ENCODE data around the gene ADCK2. TPM values are rescaled to one million over a fixed set of nuclear protein-coding genes. Genes with fewer than 3 reads are reported as not detected.
A peak's percentile ranks its signal among the peaks of the same experiment; 100 is the strongest.
"Not testable (repeated sequence)": the region's sequence is repeated elsewhere in the genome, so short reads cannot be mapped to it uniquely, and the experiment has no call there.

ADCK2 gene
- total RNA-seq, 1 donor from 2014 or later: 15.1 TPM

DNA sequence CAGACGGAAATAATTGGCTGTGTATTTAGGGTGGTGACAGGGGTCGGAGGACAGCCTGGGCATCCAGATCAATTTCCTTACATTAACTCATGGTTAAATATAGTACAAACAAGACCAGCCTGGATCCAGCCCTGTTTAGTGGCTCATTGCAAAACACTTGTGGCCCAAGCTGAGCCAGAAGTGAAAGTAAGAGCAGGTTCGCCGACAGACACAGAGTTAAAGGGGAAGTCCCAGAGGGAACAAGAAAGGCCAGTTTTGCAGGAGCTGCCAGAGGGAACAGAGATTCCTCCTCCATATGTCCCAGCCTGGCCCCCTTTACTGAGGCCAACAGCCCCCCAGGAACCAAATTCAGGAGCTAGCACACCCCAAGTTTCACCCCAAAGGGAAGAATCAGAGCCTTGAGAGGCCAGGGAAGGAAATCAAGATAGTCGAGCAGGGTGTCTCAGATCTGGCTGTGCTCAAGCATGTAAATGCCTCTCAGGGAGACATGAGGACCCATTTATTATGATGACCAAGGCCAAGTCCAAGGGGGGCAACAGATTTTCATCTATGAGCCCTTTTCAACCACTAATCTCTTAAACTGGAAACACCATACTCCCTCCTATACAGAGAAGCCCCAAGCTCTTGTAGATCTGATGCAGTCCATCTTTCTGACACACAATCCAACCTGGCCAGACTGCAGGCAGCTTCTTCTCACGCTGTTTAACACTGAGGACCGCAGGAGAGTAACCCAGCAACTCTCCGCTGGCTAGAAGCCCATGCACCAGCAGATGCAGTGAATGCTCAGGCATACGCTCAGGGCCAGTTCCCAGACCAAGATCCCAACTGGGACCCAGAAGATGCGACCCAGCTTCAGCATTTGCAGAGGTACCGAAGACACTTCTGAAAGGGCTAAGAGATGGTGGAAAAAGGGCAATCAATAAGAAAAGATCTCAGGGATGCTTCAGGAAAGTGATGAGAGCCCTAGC lies 15.9 kb upstream of the ADCK2 start:
- H3K9me3 ChIP-seq (ENCODE audit: control insufficient read depth in 3 of 3, low read length in 3 of 3): no peaks in the 10 kb centered on the region
- H3K4me1 ChIP-seq (ENCODE audit: control insufficient read depth in 3 of 3, insufficient read depth in 3 of 3, low read length in 3 of 3): peaks cover 14 to 35% (median 31%) of the 10 kb centered on the region in 3 donors
- H3K36me3 ChIP-seq (ENCODE audit: control insufficient read depth in 3 of 3, insufficient read depth in 3 of 3, low read length in 3 of 3): no peaks in the 10 kb centered on the region
- peak overlapping the region; percentile 50 to 69 (median 65) for H3K4me3 ChIP-seq (ENCODE audit: low read length in 3 of 3)
- peak overlapping the region; percentile 82 to 84 (median 83) for H3K9ac ChIP-seq (ENCODE audit: low read depth in 1 of 3, low read length in 3 of 3)
- peak overlapping the region; percentile 82 for H3K27ac ChIP-seq (ENCODE audit: low read depth, low read length)
- no peaks in the 10 kb centered on the region for H3K27me3 ChIP-seq (ENCODE audit: control insufficient read depth in 3 of 3, insufficient read depth in 3 of 3, low read length in 3 of 3)

DNA sequence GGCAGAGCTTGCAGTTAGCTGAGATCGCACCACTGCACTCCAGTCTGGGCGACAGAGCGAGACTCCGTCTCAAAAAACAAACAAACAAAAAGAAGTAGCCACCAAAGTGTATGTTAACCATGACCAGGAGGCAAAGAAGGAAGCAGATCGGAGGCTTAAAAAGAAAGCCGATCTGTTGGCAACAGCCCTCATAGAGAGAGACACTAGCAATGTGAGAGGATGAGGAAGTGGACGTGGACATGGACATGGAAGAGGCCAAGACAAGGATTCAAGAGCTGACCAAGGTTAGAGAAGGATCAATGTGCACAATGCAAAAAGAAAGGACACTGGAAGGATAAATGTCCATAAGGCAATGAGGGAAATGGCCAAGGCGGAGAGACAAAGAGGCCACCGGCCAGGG lies 14.9 kb upstream of the ADCK2 start:
- Histone ChIP-seq H3K9ac (ENCODE audit: low read depth in 1 of 3, low read length in 3 of 3) (no peak overlapping the region), H3K36me3 (ENCODE audit: control insufficient read depth in 3 of 3, insufficient read depth in 3 of 3, low read length in 3 of 3) (no peaks in the 10 kb centered on the region), H3K27me3 (ENCODE audit: control insufficient read depth in 3 of 3, insufficient read depth in 3 of 3, low read length in 3 of 3) (no peaks in the 10 kb centered on the region), H3K27ac (ENCODE audit: low read depth, low read length) (no peak overlapping the region), H3K9me3 (ENCODE audit: control insufficient read depth in 3 of 3, low read length in 3 of 3) (no peaks in the 10 kb centered on the region), H3K4me3 (ENCODE audit: low read length in 3 of 3) (no peak overlapping the region), H3K4me1 (ENCODE audit: control insufficient read depth in 3 of 3, insufficient read depth in 3 of 3, low read length in 3 of 3) (peaks cover 14 to 35% (median 31%) of the 10 kb centered on the region in 3 donors)

GRCh38 chr7:140659856-140660255 lies 12.9 kb upstream of the ADCK2 start:
- Histone ChIP-seq H3K27ac (ENCODE audit: low read depth, low read length) (no peak overlapping the region), H3K9ac (ENCODE audit: low read depth in 1 of 3, low read length in 3 of 3) (no peak overlapping the region), H3K27me3 (ENCODE audit: control insufficient read depth in 3 of 3, insufficient read depth in 3 of 3, low read length in 3 of 3) (no peaks in the 10 kb centered on the region), H3K36me3 (ENCODE audit: control insufficient read depth in 3 of 3, insufficient read depth in 3 of 3, low read length in 3 of 3) (no peaks in the 10 kb centered on the region), H3K9me3 (ENCODE audit: control insufficient read depth in 3 of 3, low read length in 3 of 3) (no peaks in the 10 kb centered on the region), H3K4me3 (ENCODE audit: low read length in 3 of 3) (no peak overlapping the region), H3K4me1 (ENCODE audit: control insufficient read depth in 3 of 3, insufficient read depth in 3 of 3, low read length in 3 of 3) (peaks cover 6 to 20% (median 18%) of the 10 kb centered on the region in 3 donors)

GRCh38 chr7:140661124-140661523 lies 11.6 kb upstream of the ADCK2 start:
- no peaks in the 10 kb centered on the region for H3K27me3 ChIP-seq (ENCODE audit: control insufficient read depth in 3 of 3, insufficient read depth in 3 of 3, low read length in 3 of 3)
- H3K9ac ChIP-seq (ENCODE audit: low read depth in 1 of 3, low read length in 3 of 3): no peak overlapping the region
- H3K4me3 ChIP-seq (ENCODE audit: low read length in 3 of 3): no peak overlapping the region
- H3K27ac ChIP-seq (ENCODE audit: low read depth, low read length): no peak overlapping the region
- no peaks in the 10 kb centered on the region for H3K9me3 ChIP-seq (ENCODE audit: control insufficient read depth in 3 of 3, low read length in 3 of 3)
- H3K4me1 ChIP-seq (ENCODE audit: control insufficient read depth in 3 of 3, insufficient read depth in 3 of 3, low read length in 3 of 3): peaks cover 6 to 14% (median 13%) of the 10 kb centered on the region in 3 donors
- no peaks in the 10 kb centered on the region for H3K36me3 ChIP-seq (ENCODE audit: control insufficient read depth in 3 of 3, insufficient read depth in 3 of 3, low read length in 3 of 3)

DNA sequence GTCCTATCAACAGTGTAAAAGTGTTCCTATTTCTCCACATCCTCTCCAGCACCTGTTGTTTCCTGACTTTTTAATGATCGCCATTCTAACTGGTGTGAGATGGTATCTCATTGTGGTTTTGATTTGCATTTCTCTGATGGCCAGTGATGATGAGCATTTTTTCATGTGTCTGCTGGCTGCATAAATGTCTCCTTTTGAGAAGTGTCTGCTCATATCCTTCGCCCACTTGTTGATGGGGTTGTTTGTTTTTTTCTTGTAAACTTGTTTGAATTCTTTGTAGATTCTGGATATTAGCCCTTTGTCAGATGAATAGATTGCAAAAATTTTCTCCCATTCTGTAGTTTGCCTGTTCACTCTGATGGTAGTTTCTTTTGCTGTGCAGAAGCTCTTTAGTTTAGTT lies 9.8 kb upstream of the ADCK2 start:
- not testable (repeated sequence) for H3K9ac ChIP-seq (ENCODE audit: low read depth in 1 of 3, low read length in 3 of 3); H3K27me3 ChIP-seq (ENCODE audit: control insufficient read depth in 3 of 3, insufficient read depth in 3 of 3, low read length in 3 of 3); H3K4me1 ChIP-seq (ENCODE audit: control insufficient read depth in 3 of 3, insufficient read depth in 3 of 3, low read length in 3 of 3); H3K27ac ChIP-seq (ENCODE audit: low read depth, low read length); H3K9me3 ChIP-seq (ENCODE audit: control insufficient read depth in 3 of 3, low read length in 3 of 3); H3K4me3 ChIP-seq (ENCODE audit: low read length in 3 of 3); H3K36me3 ChIP-seq (ENCODE audit: control insufficient read depth in 3 of 3, insufficient read depth in 3 of 3, low read length in 3 of 3)

- no peaks in the 10 kb centered on the region for H3K9me3 ChIP-seq (ENCODE audit: control insufficient read depth in 3 of 3, low read length in 3 of 3)
- no peak overlapping the region for H3K27ac ChIP-seq (ENCODE audit: low read depth, low read length)
- H3K36me3 ChIP-seq (ENCODE audit: control insufficient read depth in 3 of 3, insufficient read depth in 3 of 3, low read length in 3 of 3): no peaks in the 10 kb centered on the region
- H3K9ac ChIP-seq (ENCODE audit: low read depth in 1 of 3, low read length in 3 of 3): no peak overlapping the region
- H3K4me3 ChIP-seq (ENCODE audit: low read length in 3 of 3): no peak overlapping the region
- peaks cover 0 to 5% (median 0%) of the 10 kb centered on the region in 3 donors for H3K4me1 ChIP-seq (ENCODE audit: control insufficient read depth in 3 of 3, insufficient read depth in 3 of 3, low read length in 3 of 3)
- H3K27me3 ChIP-seq (ENCODE audit: control insufficient read depth in 3 of 3, insufficient read depth in 3 of 3, low read length in 3 of 3): no peaks in the 10 kb centered on the region
Measured at GRCh38 chr7:140667476-140667875, 5.3 kb upstream of the ADCK2 start.

DNA sequence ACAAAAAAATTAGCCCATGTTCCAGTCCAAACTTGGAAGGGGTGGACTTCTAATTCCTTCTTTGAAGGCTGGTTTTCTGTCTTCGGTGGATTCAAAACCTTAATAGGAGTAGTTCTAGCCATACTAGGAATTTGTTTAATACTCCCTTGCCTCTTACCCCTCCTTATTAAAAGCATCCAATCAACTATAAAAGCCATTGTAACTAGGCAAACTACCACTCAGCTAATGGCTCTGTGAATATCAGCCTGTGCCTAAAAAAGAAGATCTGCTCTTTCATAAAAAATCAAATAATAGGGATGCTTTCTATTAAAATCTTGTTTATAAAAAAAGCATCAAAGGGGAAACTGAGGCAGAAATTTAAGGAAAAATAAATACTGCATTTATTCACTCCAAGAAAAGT lies 4.1 kb upstream of the ADCK2 start:
- Histone ChIP-seq H3K4me3 (ENCODE audit: low read length in 3 of 3) (no peak overlapping the region), H3K9me3 (ENCODE audit: control insufficient read depth in 3 of 3, low read length in 3 of 3) (no peaks in the 10 kb centered on the region), H3K9ac (ENCODE audit: low read depth in 1 of 3, low read length in 3 of 3) (no peak overlapping the region), H3K36me3 (ENCODE audit: control insufficient read depth in 3 of 3, insufficient read depth in 3 of 3, low read length in 3 of 3) (no peaks in the 10 kb centered on the region), H3K27me3 (ENCODE audit: control insufficient read depth in 3 of 3, insufficient read depth in 3 of 3, low read length in 3 of 3) (no peaks in the 10 kb centered on the region), H3K4me1 (ENCODE audit: control insufficient read depth in 3 of 3, insufficient read depth in 3 of 3, low read length in 3 of 3) (peaks cover 5 to 11% (median 6%) of the 10 kb centered on the region in 3 donors), H3K27ac (ENCODE audit: low read depth, low read length) (no peak overlapping the region)

DNA sequence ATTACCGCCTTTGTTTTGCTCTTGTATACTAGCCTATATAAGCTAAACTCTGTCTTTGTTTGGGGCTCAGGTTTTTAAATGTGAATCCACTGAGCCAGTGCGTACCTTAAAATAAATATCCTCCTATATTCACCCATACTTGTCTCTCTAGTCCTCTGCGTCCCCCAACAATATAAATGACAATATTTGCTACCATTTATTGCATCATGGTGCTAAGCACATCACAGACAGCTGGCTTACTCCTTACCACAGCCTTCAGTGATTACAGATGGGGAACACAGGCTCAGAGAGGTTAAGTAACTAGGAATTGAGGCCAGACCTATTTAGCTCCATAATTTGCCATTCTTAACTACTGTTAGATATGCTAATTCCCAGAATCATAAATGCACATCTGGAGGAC lies 3.4 kb upstream of the ADCK2 start:
- H3K36me3 ChIP-seq (ENCODE audit: control insufficient read depth in 3 of 3, insufficient read depth in 3 of 3, low read length in 3 of 3): no peaks in the 10 kb centered on the region
- H3K27me3 ChIP-seq (ENCODE audit: control insufficient read depth in 3 of 3, insufficient read depth in 3 of 3, low read length in 3 of 3): no peaks in the 10 kb centered on the region
- H3K27ac ChIP-seq (ENCODE audit: low read depth, low read length): no peak overlapping the region
- no peak overlapping the region for H3K9ac ChIP-seq (ENCODE audit: low read depth in 1 of 3, low read length in 3 of 3)
- no peak overlapping the region for H3K4me3 ChIP-seq (ENCODE audit: low read length in 3 of 3)
- H3K9me3 ChIP-seq (ENCODE audit: control insufficient read depth in 3 of 3, low read length in 3 of 3): no peaks in the 10 kb centered on the region
- peaks cover 10 to 18% (median 13%) of the 10 kb centered on the region in 3 donors for H3K4me1 ChIP-seq (ENCODE audit: control insufficient read depth in 3 of 3, insufficient read depth in 3 of 3, low read length in 3 of 3)

DNA sequence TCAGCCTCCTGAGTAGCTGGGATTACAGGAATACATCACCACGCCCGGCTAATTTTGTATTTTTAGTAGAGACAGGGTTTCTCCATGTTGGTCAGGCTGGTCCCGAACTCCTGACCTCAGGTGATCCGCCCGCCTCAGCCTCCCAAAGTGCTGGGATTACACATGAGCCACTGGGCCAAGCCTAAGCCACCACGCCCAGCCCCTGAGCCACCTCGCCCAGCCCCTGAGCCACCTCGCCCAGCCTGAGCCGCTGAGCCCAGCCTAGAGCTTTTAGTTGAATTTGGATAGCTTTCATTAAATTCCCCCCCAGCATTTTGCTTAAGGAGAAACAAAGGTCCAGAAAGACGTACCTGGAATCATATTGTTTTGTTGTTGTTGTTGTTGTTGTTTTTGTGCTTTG lies 2.9 kb upstream of the ADCK2 start:
- not testable (repeated sequence) for H3K9me3 ChIP-seq (ENCODE audit: control insufficient read depth in 3 of 3, low read length in 3 of 3); H3K4me3 ChIP-seq (ENCODE audit: low read length in 3 of 3); H3K36me3 ChIP-seq (ENCODE audit: control insufficient read depth in 3 of 3, insufficient read depth in 3 of 3, low read length in 3 of 3); H3K27me3 ChIP-seq (ENCODE audit: control insufficient read depth in 3 of 3, insufficient read depth in 3 of 3, low read length in 3 of 3); H3K27ac ChIP-seq (ENCODE audit: low read depth, low read length); H3K9ac ChIP-seq (ENCODE audit: low read depth in 1 of 3, low read length in 3 of 3)
- peaks cover 14 to 24% (median 15%) of the 10 kb centered on the region in 3 donors for H3K4me1 ChIP-seq (ENCODE audit: control insufficient read depth in 3 of 3, insufficient read depth in 3 of 3, low read length in 3 of 3)

- H3K4me3 ChIP-seq (ENCODE audit: low read length in 3 of 3): no peak overlapping the region
- H3K36me3 ChIP-seq (ENCODE audit: control insufficient read depth in 3 of 3, insufficient read depth in 3 of 3, low read length in 3 of 3): no peaks in the 10 kb centered on the region
- no peaks in the 10 kb centered on the region for H3K27me3 ChIP-seq (ENCODE audit: control insufficient read depth in 3 of 3, insufficient read depth in 3 of 3, low read length in 3 of 3)
- H3K4me1 ChIP-seq (ENCODE audit: control insufficient read depth in 3 of 3, insufficient read depth in 3 of 3, low read length in 3 of 3): peaks cover 15 to 29% (median 17%) of the 10 kb centered on the region in 3 donors
- no peak overlapping the region for H3K27ac ChIP-seq (ENCODE audit: low read depth, low read length)
- H3K9ac ChIP-seq (ENCODE audit: low read depth in 1 of 3, low read length in 3 of 3): peak overlapping the region in 1 of 3 donors; percentile 8
- no peaks in the 10 kb centered on the region for H3K9me3 ChIP-seq (ENCODE audit: control insufficient read depth in 3 of 3, low read length in 3 of 3)
Measured at GRCh38 chr7:140670343-140670935, 2.3 kb upstream of the ADCK2 start.

Measured in skeletal muscle tissue (tissue), 4 donors.